IMR-90 (cell line): ENCODE results near the gene SPATA3. TPM values are rescaled to one million over a fixed set of nuclear protein-coding genes. Genes with fewer than 3 reads are reported as not detected.

Source experiments
- ATAC-seq: fragments of 200-7000 bp; cut with Tn5 transposase; 2 replicates; pipeline ENCODE4 v1.9.1; 2020; ENCODE audit warnings: low read depth, mild to moderate bottlenecking, moderate library complexity
- BruUV-seq: library from RNA; stranded (reverse); fragments of 400-500 nt; replicated peaks from 2 replicates; lab custom pipeline; 2021; lab: Mats Ljungman, UMichigan
- CTCF ChIA-PET: fragments of 300-600 bp; formaldehyde crosslinking; extraction: SDS; loops from one replicate; lab custom pipeline; 2021; ENCODE audit warnings: antibody characterized with exemption; lab: Yijun Ruan, JAX
- POLR2A ChIA-PET: fragments of 300-600 bp; sonication (Branson Sonifier 250); formaldehyde crosslinking; loops from one replicate; lab custom pipeline; 2022; ENCODE audit warnings: antibody characterized with exemption; ENCODE audit not compliant: unreplicated experiment; lab: Charles Lee
- DNase-seq: peaks from one replicate; pipeline ENCODE4 v3.0.0; 2013
- H2AFZ ChIP-seq: replicated peaks from 2 replicates; pipeline ENCODE3; 2013; ENCODE audit warnings: low read length, mild to moderate bottlenecking; ENCODE audit not compliant: poor library complexity
- H2AK5ac ChIP-seq: 2 replicates; pipeline ENCODE4 v1.6.1; 2013; ENCODE audit warnings: low read depth, low read length, inconsistent platforms
- H2AK9ac ChIP-seq: replicated peaks from 2 replicates; pipeline ENCODE3; 2013; ENCODE audit warnings: mild to moderate bottlenecking, low read depth, low read length, moderate library complexity; ENCODE audit not compliant: poor library complexity
- H2BK120ac ChIP-seq: 2 replicates; pipeline ENCODE4 v1.6.1; 2013; ENCODE audit warnings: low read depth, low read length, inconsistent platforms
- H2BK15ac ChIP-seq: 3 replicates; pipeline ENCODE4 v1.6.1; 2013; ENCODE audit warnings: low read depth, low read length, inconsistent platforms
- H2BK20ac ChIP-seq: 2 replicates; pipeline ENCODE4 v1.6.1; 2013; ENCODE audit warnings: low read depth, mild to moderate bottlenecking, inconsistent platforms, low read length, moderate library complexity
- H2BK5ac ChIP-seq: 2 replicates; pipeline ENCODE4 v1.6.1; 2013; ENCODE audit warnings: mild to moderate bottlenecking, low read depth, low read length, inconsistent platforms; ENCODE audit not compliant: poor library complexity, severe bottlenecking
- H3K14ac ChIP-seq: replicated peaks from 2 replicates; pipeline ENCODE4 v1.6.1; 2013; ENCODE audit warnings: low read depth, low read length, inconsistent platforms
- H3K18ac ChIP-seq: 2 replicates; pipeline ENCODE4 v1.6.1; 2013; ENCODE audit warnings: low read depth, low read length, control low read depth
- H3K23ac ChIP-seq: 2 replicates; pipeline ENCODE4 v1.6.1; 2013; ENCODE audit warnings: low read depth, low read length, inconsistent platforms
- H3K27ac ChIP-seq: 2 replicates; pipeline ENCODE4 v1.5.1; 2013; ENCODE audit warnings: mild to moderate bottlenecking, control low read depth, low read length; ENCODE audit not compliant: insufficient read depth
- H3K27me3 ChIP-seq: 2 replicates; pipeline ENCODE4 v1.6.1; 2013; ENCODE audit warnings: low read length; ENCODE audit not compliant: control insufficient read depth, insufficient read depth
- H3K36me3 ChIP-seq: 2 replicates; pipeline ENCODE4 v1.6.1; 2013; ENCODE audit warnings: low read length, mixed read lengths; ENCODE audit not compliant: control insufficient read depth, insufficient read depth
- H3K4ac ChIP-seq: 2 replicates; pipeline ENCODE4 v1.6.1; 2013; ENCODE audit warnings: low read depth, low read length, inconsistent platforms
- H3K4me1 ChIP-seq: 2 replicates; pipeline ENCODE4 v1.6.1; 2013; ENCODE audit warnings: low read length, mixed read lengths; ENCODE audit not compliant: control insufficient read depth, insufficient read depth
- H3K4me2 ChIP-seq: 2 replicates; pipeline ENCODE4 v1.6.1; 2013; ENCODE audit warnings: low read depth, mild to moderate bottlenecking, control low read depth, low read length, moderate library complexity
- H3K4me3 ChIP-seq: 2 replicates; pipeline ENCODE4 v1.5.1; 2013; ENCODE audit warnings: low read depth, mild to moderate bottlenecking, control low read depth, low read length, moderate library complexity; ENCODE audit not compliant: insufficient read depth
- H3K56ac ChIP-seq: 2 replicates; pipeline ENCODE4 v1.6.1; 2013; ENCODE audit warnings: low read length, inconsistent platforms; ENCODE audit not compliant: insufficient read depth; ENCODE audit errors: extremely low read depth
- H3K79me1 ChIP-seq, 2 experiments: 2 replicates each; pipeline ENCODE4 v1.6.1; 2013; ENCODE audit warnings: low read length in 2 of 2, inconsistent platforms in 1 of 2, low read depth in 1 of 2
- H3K9ac ChIP-seq: 2 replicates; pipeline ENCODE4 v1.6.1; 2013; ENCODE audit warnings: low read depth, low read length, control low read depth
- H3K9me1 ChIP-seq: 2 replicates; pipeline ENCODE4 v1.6.1; 2013; ENCODE audit warnings: low read length, inconsistent platforms; ENCODE audit not compliant: insufficient read depth
- H3K9me3 ChIP-seq: 2 replicates; pipeline ENCODE4 v1.6.1; 2013; ENCODE audit warnings: low read length; ENCODE audit not compliant: control insufficient read depth, insufficient read depth
- H4K20me1 ChIP-seq: 2 replicates; pipeline ENCODE4 v1.6.1; 2013; ENCODE audit warnings: low read length, inconsistent platforms; ENCODE audit not compliant: insufficient read depth
- H4K5ac ChIP-seq: 2 replicates; pipeline ENCODE4 v1.6.1; 2013; ENCODE audit warnings: mild to moderate bottlenecking, low read depth, low read length, control low read depth
- H4K8ac ChIP-seq, 2 experiments: 2 replicates each; pipeline ENCODE4 v1.6.1; 2013; ENCODE audit warnings: low read depth in 2 of 2, low read length in 2 of 2, control low read depth in 1 of 2, inconsistent platforms in 1 of 2
- H4K91ac ChIP-seq: 2 replicates; pipeline ENCODE4 v1.6.1; 2013; ENCODE audit warnings: low read depth, low read length, inconsistent platforms; ENCODE audit not compliant: insufficient read depth
- CTCF ChIP-seq: conservative IDR thresholded peaks from 2 replicates; pipeline ENCODE4 v1.5.1; 2012; ENCODE audit warnings: mild to moderate bottlenecking, low read depth, low read length, improper control_type of control experiment
- ELK1 ChIP-seq: fragments of 150-350 bp; IDR thresholded peaks from 2 replicates; pipeline ENCODE4 v1.6.1; 2016; ENCODE audit warnings: low read depth, mild to moderate bottlenecking, low read length, moderate library complexity, borderline replicate concordance
- MXI1 ChIP-seq: IDR thresholded peaks from 2 replicates; pipeline ENCODE4 v1.6.1; 2012; ENCODE audit warnings: low read depth, mild to moderate bottlenecking, low read length, moderate library complexity, borderline replicate concordance
- NFE2L2 ChIP-seq: fragments of 150-350 bp; IDR thresholded peaks from 2 replicates; pipeline ENCODE4 v1.6.1; 2016; ENCODE audit warnings: low read depth, mild to moderate bottlenecking, low read length
- USF2 ChIP-seq: fragments of 150-350 bp; IDR thresholded peaks from 2 replicates; pipeline ENCODE4 v1.6.1; 2017; ENCODE audit warnings: mild to moderate bottlenecking, antibody characterized with exemption, low read length, low read depth
- WGBS, 2 experiments: methylation state at CpG; one replicate each; pipeline versions ENCODE4 v1.1.5 to v1.1.7; 2013; ENCODE audit warnings: missing lambda C conversion rate in 2 of 2; ENCODE audit not compliant: insufficient read length in 1 of 2; ENCODE audit errors: extremely low coverage in 2 of 2; 5-methylcytosine and 5-hydroxymethylcytosine counted together
- dilution Hi-C: fragments of 300-500 bp; cut with HindIII; formaldehyde crosslinking; loops from one replicate; pipeline ENCODE4 v1.14.3; 2018; ENCODE audit warnings: low sequenced_read_pairs; ENCODE audit not compliant: unreplicated experiment
- in situ Hi-C: fragments of 300-500 bp; cut with MboI; formaldehyde crosslinking; loops from 3 replicates; pipeline ENCODE4 v1.14.3; 2019; ENCODE audit warnings: low sequenced_read_pairs, inconsistent platforms, mixed read lengths
- intact Hi-C: fragments of 100-400 bp; cut with micrococcal nuclease; formaldehyde crosslinking; loops from 2 replicates; pipeline ENCODE4 v1.10.0; 2022
- polyA plus RNA-seq, 3 experiments: library from polyadenylated mRNA; depleted of rRNA; stranded (reverse); fragments of >200 nt; gene quantifications; 2 replicates each; pipeline ENCODE4 v1.2.3, GENCODE V29; 2012; ENCODE audit warnings: low replicate concordance in 1 of 3
- total RNA-seq: library from RNA; depleted of rRNA; stranded (reverse); fragments of >200 nt; gene quantifications from 2 replicates; pipeline ENCODE4 v1.2.3, GENCODE V29; 2012

Gene SPATA3
- total and polyA plus RNA-seq, 2 of the 4 experiments (the other 2 are of a cell fraction): not detected

- in situ Hi-C loops: no loop called here
- Histone ChIP-seq H4K5ac (no peak overlapping the region), H3K79me1 (no peaks in the 10 kb centered on the region), H3K9ac (no peak overlapping the region), H3K56ac (no peak overlapping the region), H3K18ac (no peak overlapping the region), H4K20me1 (no peaks in the 10 kb centered on the region), H3K23ac (no peak overlapping the region), H2BK5ac (no peak overlapping the region), H3K36me3 (no peaks in the 10 kb centered on the region), H2AFZ (no peak overlapping the region), H3K4ac (no peak overlapping the region), H2BK120ac (no peak overlapping the region), H2AK5ac (no peak overlapping the region), H3K4me1 (no peaks in the 10 kb centered on the region), H3K14ac (no peak overlapping the region), H3K9me1 (no peaks in the 10 kb centered on the region), H4K91ac (no peak overlapping the region), H3K4me2 (no peak overlapping the region), H3K9me3 (no peaks in the 10 kb centered on the region), H2BK15ac (no peak overlapping the region), H3K27me3 (peaks cover 16% of the 10 kb centered on the region), H3K27ac (no peak overlapping the region), H2AK9ac (no peak overlapping the region), H4K8ac (no peak overlapping the region), H3K4me3 (no peak overlapping the region), H2BK20ac (no peak overlapping the region)
- intact Hi-C loops: no loop called here
- TF ChIP-seq NFE2L2 (no peak), CTCF (no peak), MXI1 (no peak), USF2 (no peak), ELK1 (no peak)
- BruUV-seq: no TSS peak
- ATAC-seq (no peak), DNase-seq (no peak)
- ChIA-PET CTCF (interaction anchor here (0.6 kb wide), 1 partner anchor 46 kb away, joined by 5 read pairs; no protein-coding TSS in a partner anchor), POLR2A (no interaction called here)
- dilution Hi-C loops: no loop called here
- 33% methylated on average over 1 of the region's 7 CpGs; no CpG with 5 or more reads in 1 of the 2 experiments for WGBS, 2 experiments
These were observed 49.3 kb upstream of the SPATA3 start for GRCh38 chr2:230946429-230947234.
